H1 (cell line): ENCODE measurements around the gene TMEM52B. TPM values are rescaled to one million over a fixed set of nuclear protein-coding genes. Genes with fewer than 3 reads are reported as not detected.

Experiments
- CTCF ChIA-PET: fragments of 300-600 bp; sonication (Branson Sonifier 250); formaldehyde crosslinking; loops from one replicate; lab custom pipeline; 2021; ENCODE audit not compliant: partially characterized antibody; lab: Charles Lee
- POLR2A ChIA-PET: fragments of 300-600 bp; sonication (Branson Sonifier 250); formaldehyde crosslinking; loops from one replicate; lab custom pipeline; 2021; ENCODE audit warnings: inconsistent platforms; ENCODE audit not compliant: partially characterized antibody; lab: Charles Lee
- DNase-seq, 2 experiments: peaks; one replicate each; pipeline versions ENCODE4 v3.0.0 to v3.0.0-alpha.2; 2010 to 2022; ENCODE audit warnings: low spot score in 2 of 2, low read depth in 1 of 2, mixed read lengths in 1 of 2
- FAIRE-seq: peaks from 2 replicates; lab custom pipeline; 2011; peaks lifted over from hg19 to GRCh38; lab: Jason Lieb, UNC
- H2AFZ ChIP-seq: 2 replicates; pipeline ENCODE4 v1.8.1; 2012; ENCODE audit warnings: low read length, inconsistent platforms
- H2AK5ac ChIP-seq: 2 replicates; pipeline ENCODE4 v1.6.1; 2013; ENCODE audit warnings: low read depth, low read length
- H2BK120ac ChIP-seq: replicated peaks from 2 replicates; pipeline ENCODE3; 2013; ENCODE audit warnings: low read depth, low read length, inconsistent platforms
- H2BK12ac ChIP-seq: 2 replicates; pipeline ENCODE4 v1.6.1; 2013; ENCODE audit warnings: low read depth, low read length
- H2BK15ac ChIP-seq: 2 replicates; pipeline ENCODE4 v1.6.1; 2013; ENCODE audit warnings: low read length
- H2BK20ac ChIP-seq: 2 replicates; pipeline ENCODE4 v1.6.1; 2013; ENCODE audit warnings: low read length
- H2BK5ac ChIP-seq: 2 replicates; pipeline ENCODE4 v1.6.1; 2013; ENCODE audit warnings: low read depth, low read length
- H3K14ac ChIP-seq: 2 replicates; pipeline ENCODE4 v1.6.1; 2013; ENCODE audit warnings: inconsistent platforms; ENCODE audit not compliant: insufficient read length
- H3K18ac ChIP-seq: 2 replicates; pipeline ENCODE4 v1.6.1; 2013; ENCODE audit warnings: low read length; ENCODE audit errors: extremely low read depth
- H3K23ac ChIP-seq: 2 replicates; pipeline ENCODE4 v1.6.1; 2013; ENCODE audit warnings: inconsistent platforms; ENCODE audit not compliant: insufficient read length
- H3K23me2 ChIP-seq: 2 replicates; pipeline ENCODE4 v1.6.1; 2013; ENCODE audit warnings: low read depth, low read length
- H3K27ac ChIP-seq: 2 replicates; pipeline ENCODE4 v1.6.1; 2011; ENCODE audit warnings: low read depth, low read length, inconsistent platforms
- H3K27me3 ChIP-seq, 4 experiments: replicated peaks in 1 of 4; 1 replicate in 1 of 4; 2 replicates in 3 of 4; pipeline versions ENCODE4 v1.6.1 to v1.8.1; 2011 to 2013; ENCODE audit warnings: low read length in 3 of 4, mild to moderate bottlenecking in 3 of 4, inconsistent platforms in 2 of 4, mixed read lengths in 2 of 4, moderate library complexity in 1 of 4; ENCODE audit not compliant: control insufficient read depth in 3 of 4, insufficient read depth in 3 of 4; ENCODE audit errors: extremely low read depth in 1 of 4
- H3K36me3 ChIP-seq, 4 experiments: 2 replicates each; pipeline versions ENCODE4 v1.6.1 to v1.8.1; 2011 to 2013; ENCODE audit warnings: mild to moderate bottlenecking in 4 of 4, low read length in 3 of 4, moderate library complexity in 2 of 4, control low read depth in 1 of 4, inconsistent platforms in 1 of 4; ENCODE audit not compliant: insufficient read depth in 4 of 4, control insufficient read depth in 2 of 4
- H3K4ac ChIP-seq: replicated peaks from 2 replicates; pipeline ENCODE3; 2013; ENCODE audit warnings: low read length, low read depth, mixed read lengths, inconsistent platforms; ENCODE audit not compliant: insufficient read length
- H3K4me1 ChIP-seq, 4 experiments: replicated peaks in 1 of 4; 1 replicate in 1 of 4; 2 replicates in 3 of 4; pipeline versions ENCODE4 v1.6.1 to v1.8.1; 2011 to 2013; ENCODE audit warnings: low read length in 3 of 4, inconsistent platforms in 2 of 4, mixed read lengths in 1 of 4; ENCODE audit not compliant: insufficient read depth in 4 of 4, control insufficient read depth in 3 of 4
- H3K4me2 ChIP-seq, 2 experiments: 2 replicates each; pipeline versions ENCODE4 v1.6.1 to v1.8.1; 2011 to 2013; ENCODE audit warnings: low read depth in 2 of 2, low read length in 2 of 2, control low read depth in 1 of 2, inconsistent platforms in 1 of 2, mild to moderate bottlenecking in 1 of 2; ENCODE audit not compliant: insufficient read depth in 1 of 2
- H3K4me3 ChIP-seq, 4 experiments: fragments of 200-600, 300-600 bp in 1 of 4; sonication (generic), shearing (Covaris generic), sonication (Bioruptor Twin) in 1 of 4; 2 replicates each; pipeline versions ENCODE4 v1.5.1 to v1.8.1; 2011 to 2016; ENCODE audit warnings: low read length in 4 of 4, low read depth in 3 of 4, control low read depth in 2 of 4, inconsistent platforms in 2 of 4, mild to moderate bottlenecking in 2 of 4, mixed read lengths in 1 of 4, moderate library complexity in 1 of 4; ENCODE audit not compliant: insufficient read depth in 2 of 4; ENCODE audit errors: extremely low read depth in 1 of 4
- H3K56ac ChIP-seq: replicated peaks from 2 replicates; pipeline ENCODE3; 2013; ENCODE audit warnings: low read depth, mild to moderate bottlenecking, mixed read lengths, low read length, inconsistent platforms; ENCODE audit not compliant: insufficient read length
- H3K79me1 ChIP-seq: 2 replicates; pipeline ENCODE4 v1.6.1; 2013; ENCODE audit warnings: low read depth, low read length, control low read depth
- H3K79me2 ChIP-seq, 2 experiments: 2 replicates each; pipeline versions ENCODE4 v1.6.1 to v1.8.1; 2012 to 2013; ENCODE audit warnings: low read length in 2 of 2, mild to moderate bottlenecking in 2 of 2, inconsistent platforms in 1 of 2; ENCODE audit not compliant: insufficient read depth in 2 of 2, control insufficient read depth in 1 of 2
- H3K9ac ChIP-seq, 4 experiments: replicated peaks in 1 of 4; 1 replicate in 1 of 4; 2 replicates in 3 of 4; pipeline versions ENCODE4 v1.6.1 to v1.8.1; 2011 to 2013; ENCODE audit warnings: low read depth in 3 of 4, low read length in 3 of 4, control low read depth in 2 of 4, mild to moderate bottlenecking in 2 of 4, moderate library complexity in 2 of 4, inconsistent platforms in 1 of 4; ENCODE audit errors: extremely low read depth in 1 of 4
- H3K9me3 ChIP-seq, 2 experiments: 2 replicates each; pipeline versions ENCODE4 v1.6.1 to v1.8.1; 2012 to 2013; ENCODE audit warnings: mild to moderate bottlenecking in 2 of 2, moderate library complexity in 2 of 2, control low read depth in 1 of 2, inconsistent platforms in 1 of 2, low read depth in 1 of 2, low read length in 1 of 2, mixed read lengths in 1 of 2; ENCODE audit not compliant: insufficient read depth in 2 of 2
- H4K20me1 ChIP-seq, 2 experiments: replicated peaks in 1 of 2; 2 replicates each; pipeline versions ENCODE3 to v1.8.1; 2011 to 2013; ENCODE audit warnings: inconsistent platforms in 2 of 2, low read length in 2 of 2, mild to moderate bottlenecking in 1 of 2; ENCODE audit not compliant: insufficient read depth in 2 of 2, control insufficient read depth in 1 of 2
- H4K5ac ChIP-seq: 2 replicates; pipeline ENCODE4 v1.6.1; 2013; ENCODE audit warnings: low read length, low read depth, mixed read lengths, inconsistent platforms; ENCODE audit not compliant: insufficient read length
- H4K8ac ChIP-seq: 2 replicates; pipeline ENCODE4 v1.8.0; 2013; ENCODE audit warnings: mild to moderate bottlenecking, moderate library complexity, low read length, inconsistent platforms; ENCODE audit not compliant: insufficient read depth; ENCODE audit errors: extremely low read depth
- H4K91ac ChIP-seq: replicated peaks from 2 replicates; pipeline ENCODE3; 2013; ENCODE audit warnings: low read length, mixed read lengths, inconsistent platforms; ENCODE audit not compliant: insufficient read length
- CBX8 ChIP-seq: fragments of 300-800, 300-1000 bp; sonication (generic); IDR thresholded peaks from 2 replicates; pipeline ENCODE4 v1.7.1; 2016; ENCODE audit warnings: low read depth, low read length, borderline replicate concordance
- MAFK ChIP-seq: IDR thresholded peaks from 2 replicates; pipeline ENCODE4 v1.6.1; 2012; ENCODE audit warnings: low read depth, mild to moderate bottlenecking, improper control_type of control experiment, low read length
- NRF1 ChIP-seq: IDR thresholded peaks from 2 replicates; pipeline ENCODE4 v1.6.1; 2011; ENCODE audit warnings: mild to moderate bottlenecking, low read depth, low read length, improper control_type of control experiment
- POLR2A ChIP-seq, 2 experiments: IDR thresholded peaks; 1 replicate in 1 of 2; 2 replicates in 1 of 2; pipeline ENCODE4 v1.6.1; 2011; ENCODE audit warnings: low read depth in 2 of 2, low read length in 2 of 2, mild to moderate bottlenecking in 2 of 2; ENCODE audit errors: control extremely low read depth in 1 of 2
- SIRT6 ChIP-seq: IDR thresholded peaks from one replicate; pipeline ENCODE4 v1.7.1; 2012; ENCODE audit warnings: low read length, inconsistent platforms
- SP2 ChIP-seq: IDR thresholded peaks from 2 replicates; pipeline ENCODE4 v1.6.1; 2012; ENCODE audit warnings: mild to moderate bottlenecking, low read length, inconsistent platforms
- WGBS, 2 experiments: shearing (Covaris generic) in 1 of 2; methylation state at CpG; one replicate each; pipeline versions ENCODE4 v1.1.6 to v1.1.7; 2013 to 2015; ENCODE audit warnings: low lambda C conversion rate in 2 of 2, mixed read lengths in 2 of 2, inconsistent platforms in 1 of 2, low coverage in 1 of 2, missing lambda C conversion rate in 1 of 2; ENCODE audit not compliant: insufficient replicate concordance in 2 of 2, insufficient coverage in 1 of 2, insufficient read length in 1 of 2; ENCODE audit errors: extremely low coverage in 1 of 2, missing lambda C conversion rate in 1 of 2; 5-methylcytosine and 5-hydroxymethylcytosine counted together
- polyA plus RNA-seq, 7 experiments: library from polyadenylated mRNA; depleted of rRNA in 3 of 7; stranded (reverse) in 5 of 7; unstranded in 2 of 7; fragments of >200 nt in 5 of 7; fragments of 200-250 nt in 2 of 7; gene quantifications; 1 replicate in 5 of 7; 2 replicates in 1 of 7; 4 replicates in 1 of 7; pipeline versions ENCODE4 v1.2.1 to v1.2.3, GENCODE V29; 2011 to 2013; ENCODE audit warnings: missing spikeins in 2 of 7, mixed read lengths in 2 of 7
- total RNA-seq: library from RNA; stranded (reverse); fragmentation: NEBNext Ultra II Directional; extraction: Animal tissue kit (Norgen Biotek cat#: 25700); gene quantifications from 2 replicates; pipeline ENCODE4 v1.2.1, GENCODE V29; 2021
- TF ChIP-seq, protein P1 (sequence below): IDR thresholded peaks from 2 replicates; pipeline ENCODE4 v1.6.1; 2012; ENCODE audit warnings: inconsistent platforms

Gene TMEM52B
- total and polyA plus RNA-seq, 2 of the 8 experiments (the other 6 are each of a cell fraction or from before 2014, with no cell fraction given) = not detected

DNA sequence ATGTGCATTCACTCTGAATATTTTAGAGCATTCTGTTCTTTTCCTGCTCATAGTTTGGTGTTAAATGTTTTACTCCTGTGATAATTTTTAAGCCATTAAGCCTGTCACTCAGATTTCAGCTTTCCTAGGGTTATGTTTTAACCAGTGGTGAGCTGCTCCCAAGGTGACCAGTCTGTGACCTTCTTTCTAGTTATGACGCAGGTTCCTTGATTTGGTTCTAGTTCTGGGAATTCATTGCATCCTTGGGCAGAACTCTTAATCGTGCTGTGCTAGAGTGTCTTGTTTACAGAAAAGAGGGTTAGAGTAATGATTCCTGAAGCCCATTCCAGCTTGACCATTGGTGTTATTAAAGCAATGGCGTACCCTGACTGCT, 36.0 kb downstream of the TMEM52B start:
- WGBS, 2 experiments = 86% methylated on average over 3 of the region's 3 CpGs; no CpG with 5 or more reads in 1 of the 2 experiments
- H3K4ac ChIP-seq = no peak overlapping the region
- CTCF ChIA-PET = interaction anchor here (1.5 to 2.2 kb wide), 2 partner anchors 21 to 62 kb away, joined by 7 to 8 read pairs; no protein-coding TSS in a partner anchor
- TF ChIP-seq MAFK = no peak
- TF ChIP-seq SIRT6 = no peak
- TF ChIP-seq POLR2A (IDR thresholded peaks at IDR 0.05; ENCODE audit: control extremely low read depth in 1 of 2, low read depth in 2 of 2, low read length in 2 of 2) = no peak
- no peak for TF ChIP-seq NRF1
- TF ChIP-seq CBX8 = no peak
- TF ChIP-seq, protein P1, sequence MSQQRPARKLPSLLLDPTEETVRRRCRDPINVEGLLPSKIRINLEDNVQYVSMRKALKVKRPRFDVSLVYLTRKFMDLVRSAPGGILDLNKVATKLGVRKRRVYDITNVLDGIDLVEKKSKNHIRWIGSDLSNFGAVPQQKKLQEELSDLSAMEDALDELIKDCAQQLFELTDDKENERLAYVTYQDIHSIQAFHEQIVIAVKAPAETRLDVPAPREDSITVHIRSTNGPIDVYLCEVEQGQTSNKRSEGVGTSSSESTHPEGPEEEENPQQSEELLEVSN = no peak
- no peak for TF ChIP-seq SP2

More for the DNA sequence above, 36.0 kb downstream of the TMEM52B start:
- Histone ChIP-seq H2AFZ (no peak overlapping the region), H2BK120ac (no peak overlapping the region), H4K91ac (no peak overlapping the region), H3K9ac (no peak overlapping the region; a peak in 1 of 7 replicates), H2BK20ac (no peak overlapping the region), H2BK12ac (no peak overlapping the region), H3K23me2 (peaks cover 8% of the 10 kb centered on the region), H3K56ac (no peak overlapping the region), H3K36me3 (peaks cover 0 to 8% (median 3%) of the 10 kb centered on the region in 4 experiments; a peak in 6 of 8 replicates), H3K4me2 (peak overlapping the region; percentile 72 to 94), H3K79me1 (peaks cover 2% of the 10 kb centered on the region; the same call in 1 of the 2 replicates), H3K27me3 (no peaks in the 10 kb centered on the region), H3K79me2 (peaks cover 0 to 38% of the 10 kb centered on the region in 2 experiments; a peak in 3 of 4 replicates), H3K18ac (no peak overlapping the region), H2BK5ac (no peak overlapping the region), H4K8ac (no peak overlapping the region), H4K5ac (no peak overlapping the region), H3K4me3 (peak overlapping the region in 2 of 4 experiments; percentile 66 to 97; a peak in 5 of 8 replicates), H3K27ac (no peak overlapping the region), H2BK15ac (no peak overlapping the region), H3K23ac (no peak overlapping the region), H4K20me1 (no peaks in the 10 kb centered on the region), H3K4me1 (peaks cover 0 to 10% (median 3%) of the 10 kb centered on the region in 4 experiments; a peak in 5 of 7 replicates), H3K9me3 (no peaks in the 10 kb centered on the region), H3K14ac (no peak overlapping the region), H2AK5ac (no peak overlapping the region)
- POLR2A ChIA-PET = interaction anchor here (1.2 to 3.1 kb wide), 3 partner anchors 9 to 503 kb away, joined by 3 to 14 read pairs (median 13); no protein-coding TSS in a partner anchor
- FAIRE-seq = no peak
- DNase-seq = no peak
